HG02870 (cell line): Measurements from ENCODE around the gene ASTN2.

Experiments used
- ATAC-seq: cut with Tn5 transposase; IDR thresholded peaks from one replicate; pipeline ENCODE4 v1.9.1; 2021; ENCODE audit warnings: mild to moderate bottlenecking, moderate library complexity; ENCODE audit not compliant: unreplicated experiment

The ASTN2 gene

DNA sequence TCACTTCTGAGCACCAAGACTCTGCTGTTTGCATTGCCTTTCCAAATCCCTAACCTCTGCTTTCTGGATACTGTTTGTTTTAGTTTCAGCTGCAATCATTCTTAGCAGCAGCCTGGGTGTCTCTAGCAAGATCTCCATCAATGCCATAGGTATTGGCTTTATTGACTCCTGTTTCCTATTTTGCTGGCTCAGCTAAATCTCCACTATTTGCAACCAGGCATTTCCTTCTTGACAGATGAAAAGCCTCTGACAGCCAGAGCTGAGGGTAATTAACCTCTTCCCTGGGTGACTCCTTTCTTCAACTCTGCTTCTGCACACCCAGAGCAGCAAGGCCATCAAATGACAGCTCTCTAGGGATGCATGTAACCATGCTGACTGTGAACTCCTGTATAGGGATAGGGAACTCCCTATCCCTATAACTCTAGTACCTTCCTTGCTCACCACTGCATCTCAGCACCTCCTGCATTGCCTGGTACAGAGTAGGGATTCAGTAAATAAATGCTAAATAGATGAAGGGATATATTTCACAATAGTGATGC lies 434.2 kb downstream of the ASTN2 start:
- no peak for ATAC-seq

DNA sequence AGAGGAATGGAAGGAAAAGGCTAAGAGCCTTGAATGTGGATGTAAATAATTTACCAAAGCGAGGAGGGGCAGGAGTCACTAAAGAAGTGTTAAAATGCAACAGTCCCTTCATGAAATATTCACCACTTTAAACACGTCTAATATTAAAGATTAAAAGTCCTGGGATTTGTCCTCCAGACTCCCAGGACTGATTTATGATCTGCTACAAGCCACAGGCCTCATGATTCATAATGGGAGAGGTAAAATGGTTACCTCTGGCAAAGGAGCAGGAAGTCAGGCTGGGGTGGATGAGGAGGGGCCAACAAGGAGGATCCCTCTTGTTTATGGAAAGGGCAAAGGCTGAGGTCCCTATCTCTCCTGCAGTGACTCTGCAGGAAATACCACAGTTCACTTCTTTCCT lies 435.4 kb downstream of the ASTN2 start:
- no peak for ATAC-seq

DNA sequence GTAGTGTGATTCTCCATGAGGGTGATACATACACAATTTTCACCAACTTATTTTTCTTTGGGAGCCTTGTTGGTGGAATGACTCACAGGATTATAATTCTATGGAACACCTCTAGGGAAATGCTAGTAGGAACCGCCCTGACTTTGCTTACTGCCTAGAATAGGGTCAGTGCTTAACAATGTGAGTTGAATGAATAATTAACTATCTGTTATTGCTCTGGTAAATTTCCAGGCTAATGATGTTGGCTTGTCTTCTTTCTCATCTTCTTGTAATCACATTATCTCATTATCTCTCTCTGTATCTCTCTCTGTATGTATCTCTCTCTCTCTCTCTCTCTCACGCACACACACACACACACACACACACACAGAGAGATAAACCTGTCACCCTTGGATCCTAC lies 436.7 kb downstream of the ASTN2 start:
- ATAC-seq: no peak

DNA sequence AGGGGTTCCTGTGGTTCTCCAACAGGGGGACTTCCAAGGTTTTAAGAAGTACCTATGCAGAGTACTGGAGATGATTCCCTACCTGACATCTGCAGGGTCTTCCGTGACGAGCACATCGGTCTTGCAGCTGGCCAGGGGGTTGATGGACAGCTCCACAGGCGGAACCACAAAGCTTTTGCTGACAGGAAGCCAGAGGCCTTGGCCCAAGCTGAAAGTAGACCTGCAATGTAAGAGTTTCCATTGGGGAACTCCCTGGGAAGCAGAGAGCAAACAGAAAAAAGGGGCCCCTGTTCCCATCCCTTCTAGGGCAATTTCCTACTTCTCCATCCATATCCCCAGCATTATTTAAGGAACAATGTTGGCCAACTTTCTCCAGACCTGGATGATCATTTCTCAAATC lies 439.7 kb downstream of the ASTN2 start:
- no peak for ATAC-seq

DNA sequence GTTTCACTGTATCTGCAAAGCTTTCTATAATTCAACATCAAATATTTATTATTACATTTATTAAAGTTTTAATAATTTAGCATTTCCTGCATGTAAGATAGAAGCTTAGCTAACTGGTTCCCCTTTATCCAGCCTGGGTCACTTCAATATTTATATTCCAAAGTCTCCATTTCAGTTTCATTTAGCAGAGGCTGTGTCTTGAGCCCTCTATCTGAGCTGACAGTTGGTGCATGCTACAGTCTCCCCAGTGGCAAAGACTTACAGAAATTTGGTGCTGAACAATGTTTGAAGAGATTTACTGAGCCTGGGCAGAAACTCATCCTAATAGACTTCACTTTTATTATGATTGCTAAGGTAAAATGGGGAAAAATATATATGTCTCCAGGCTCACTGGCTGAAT lies 448.7 kb downstream of the ASTN2 start:
- no peak for ATAC-seq

DNA sequence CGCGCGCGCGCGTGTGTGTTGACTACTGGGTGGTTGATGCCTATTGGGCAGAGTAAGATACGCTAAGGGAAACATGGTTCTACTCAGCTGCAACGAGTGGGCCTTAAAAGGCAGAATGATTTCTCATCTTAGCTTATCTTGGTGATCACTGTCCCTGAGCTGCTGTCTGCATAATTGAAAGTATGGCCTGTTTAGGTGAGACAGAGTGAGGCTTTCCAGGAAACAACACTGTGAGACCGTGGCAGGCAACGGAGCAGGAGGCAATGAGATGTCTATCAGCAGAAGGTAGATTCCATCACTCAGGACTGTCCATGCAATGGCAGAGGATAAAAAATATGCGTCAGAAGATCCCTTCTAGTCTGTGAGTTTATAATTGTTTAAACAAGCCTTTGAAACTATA lies 450.6 kb downstream of the ASTN2 start:
- ATAC-seq: no peak

DNA sequence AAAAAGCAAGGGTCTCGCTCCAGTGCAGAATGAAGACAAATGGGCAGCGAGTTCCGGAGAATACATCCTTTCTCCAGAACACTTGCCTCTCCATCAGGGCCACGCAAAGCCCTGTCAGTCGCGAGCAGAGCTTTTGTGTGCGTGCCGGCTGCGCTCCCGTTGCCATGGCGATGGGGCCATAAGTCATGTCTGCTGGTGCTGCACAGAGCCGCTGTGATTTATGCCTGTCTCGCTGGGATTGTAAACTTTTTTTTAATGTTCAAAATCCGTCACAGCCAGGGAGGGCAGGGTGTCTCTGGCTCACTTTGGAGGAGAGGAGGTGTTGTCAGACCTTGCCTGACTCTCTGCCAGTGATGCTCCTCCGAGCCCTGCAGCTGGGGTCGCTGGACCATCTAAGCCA lies 455.0 kb downstream of the ASTN2 start:
- ATAC-seq: peak; percentile 72

DNA sequence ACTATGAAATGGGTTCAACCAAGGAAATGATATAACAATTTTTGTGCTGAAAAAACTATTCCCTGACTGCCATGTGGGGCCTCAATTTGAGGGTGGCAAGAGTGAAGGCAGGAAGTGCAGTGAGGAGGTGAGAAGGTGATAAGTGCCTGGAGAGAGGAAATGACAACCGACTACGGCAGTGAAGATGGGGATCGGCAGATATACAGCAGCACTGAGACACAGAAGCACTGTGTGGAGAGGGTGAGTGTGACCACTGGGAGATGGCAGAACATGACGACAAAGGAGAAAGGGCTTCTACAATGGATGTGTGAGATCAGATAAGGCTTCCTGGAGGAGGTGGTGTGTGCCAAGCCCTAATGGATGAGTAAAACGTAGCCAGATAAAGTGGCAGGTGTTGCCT lies 456.0 kb downstream of the ASTN2 start:
- ATAC-seq: no peak

DNA sequence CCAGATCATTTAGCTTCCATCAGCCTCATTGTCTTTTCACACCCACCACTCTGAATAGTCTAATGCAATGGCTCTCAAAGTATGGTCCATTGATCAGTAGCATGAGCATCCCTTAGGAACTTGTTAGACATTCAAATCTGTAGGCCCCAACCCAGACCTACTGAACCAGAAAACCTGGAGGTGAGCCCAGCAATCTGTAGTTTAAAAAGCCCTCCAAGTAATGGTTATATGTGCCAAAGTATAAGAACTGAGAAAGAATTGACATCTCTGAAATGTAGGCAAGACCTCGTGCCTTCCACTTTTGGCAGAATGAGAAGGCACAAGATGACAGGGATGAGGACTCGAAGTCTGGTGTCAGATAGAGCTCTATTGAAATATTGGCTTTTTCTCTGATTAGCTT lies 460.1 kb downstream of the ASTN2 start:
- ATAC-seq: no peak

DNA sequence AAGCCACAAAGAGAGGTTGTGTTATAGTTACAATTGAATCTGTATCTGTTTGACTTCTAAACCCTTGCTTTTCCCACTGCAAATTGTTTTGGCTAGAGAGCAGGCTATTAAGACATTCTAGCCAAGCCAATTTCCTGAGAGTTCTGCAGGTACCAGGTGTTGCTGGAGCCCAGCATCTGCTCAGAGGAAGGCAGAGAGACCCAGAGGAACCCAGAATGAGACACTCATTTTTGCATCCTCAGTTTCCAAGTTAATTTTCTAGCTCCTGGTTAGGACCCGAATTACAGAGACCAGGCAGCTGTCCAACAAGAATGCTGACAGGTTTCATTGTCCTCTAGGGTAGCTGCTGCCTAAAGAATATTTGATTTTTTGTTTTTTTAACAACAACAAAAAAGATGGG lies 461.6 kb downstream of the ASTN2 start:
- no peak for ATAC-seq

DNA sequence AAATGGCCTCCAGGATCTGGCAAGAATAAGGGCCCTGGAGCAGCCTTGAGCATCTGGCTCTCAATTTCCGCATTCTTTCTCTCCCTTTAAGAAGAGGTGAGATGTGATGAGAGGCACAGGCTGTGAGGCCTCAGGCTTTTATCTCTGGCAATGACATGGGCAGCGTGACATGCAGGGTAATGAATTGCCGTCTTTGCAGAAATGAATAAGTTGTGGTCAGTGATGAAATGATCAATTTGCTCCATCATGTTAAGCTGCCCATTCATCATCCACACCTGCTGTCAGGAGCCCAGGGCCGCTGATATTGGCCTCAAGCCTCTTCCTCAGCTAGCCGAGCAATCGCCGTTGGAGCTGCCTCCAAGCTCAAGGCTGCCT lies 462.4 kb downstream of the ASTN2 start:
- no peak for ATAC-seq

DNA sequence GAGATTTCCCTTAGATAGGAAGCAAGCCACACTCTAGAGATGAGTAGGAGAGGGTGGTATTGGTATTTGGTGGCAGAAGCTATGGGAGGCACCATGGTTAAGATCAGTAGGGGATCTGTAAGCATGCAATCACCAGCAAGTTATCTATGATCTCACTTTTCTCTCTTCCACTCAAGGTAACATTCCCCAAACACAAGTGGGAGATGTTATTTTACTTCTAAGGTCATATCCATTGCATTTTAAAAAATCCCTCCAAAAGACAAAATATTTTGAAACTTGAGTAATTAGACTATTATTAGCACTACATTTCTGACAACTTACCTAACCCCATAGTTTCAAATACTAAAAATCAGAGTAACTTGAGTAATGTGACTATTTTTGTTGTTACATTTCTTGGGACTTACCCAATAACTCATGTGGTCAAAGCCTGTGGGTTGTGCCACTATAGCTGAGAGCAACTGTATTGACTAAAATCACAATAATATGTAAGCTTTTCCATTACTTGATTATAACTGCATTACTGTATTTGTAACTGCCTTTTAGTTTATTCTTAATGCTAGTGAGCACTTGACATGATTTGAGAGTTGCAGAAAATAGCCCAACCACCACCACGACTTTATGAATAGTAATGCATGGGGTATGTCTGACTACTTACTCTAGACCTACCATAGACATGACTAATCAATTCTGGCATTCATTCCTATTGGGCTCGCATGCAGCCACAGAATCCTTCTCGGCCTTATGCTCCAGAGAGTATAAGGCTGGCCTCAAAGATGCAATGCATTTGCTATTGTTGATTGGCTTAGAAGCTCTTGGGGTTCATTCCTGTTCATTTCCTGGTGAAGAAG lies 463.0 kb downstream of the ASTN2 start:
- ATAC-seq: peak; percentile 71

DNA sequence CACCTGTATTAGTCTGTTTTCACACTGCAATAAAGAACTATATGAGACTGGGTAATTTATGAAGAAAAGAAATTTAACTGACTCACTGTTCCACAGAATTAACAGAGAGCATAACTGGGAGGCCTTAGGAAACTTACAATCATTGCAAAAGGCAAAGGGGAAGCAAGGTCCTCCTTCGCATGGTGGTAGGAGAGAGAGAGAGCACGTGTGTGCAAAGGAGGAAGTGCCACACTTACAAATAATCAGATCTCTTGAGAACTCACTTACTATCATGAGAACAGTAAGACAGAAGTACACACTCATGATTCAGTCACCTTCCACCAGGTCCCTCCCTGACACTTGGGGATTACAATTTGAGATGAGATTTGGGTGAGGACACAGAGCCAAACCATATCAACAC lies 469.0 kb downstream of the ASTN2 start:
- ATAC-seq: peak; percentile 21

DNA sequence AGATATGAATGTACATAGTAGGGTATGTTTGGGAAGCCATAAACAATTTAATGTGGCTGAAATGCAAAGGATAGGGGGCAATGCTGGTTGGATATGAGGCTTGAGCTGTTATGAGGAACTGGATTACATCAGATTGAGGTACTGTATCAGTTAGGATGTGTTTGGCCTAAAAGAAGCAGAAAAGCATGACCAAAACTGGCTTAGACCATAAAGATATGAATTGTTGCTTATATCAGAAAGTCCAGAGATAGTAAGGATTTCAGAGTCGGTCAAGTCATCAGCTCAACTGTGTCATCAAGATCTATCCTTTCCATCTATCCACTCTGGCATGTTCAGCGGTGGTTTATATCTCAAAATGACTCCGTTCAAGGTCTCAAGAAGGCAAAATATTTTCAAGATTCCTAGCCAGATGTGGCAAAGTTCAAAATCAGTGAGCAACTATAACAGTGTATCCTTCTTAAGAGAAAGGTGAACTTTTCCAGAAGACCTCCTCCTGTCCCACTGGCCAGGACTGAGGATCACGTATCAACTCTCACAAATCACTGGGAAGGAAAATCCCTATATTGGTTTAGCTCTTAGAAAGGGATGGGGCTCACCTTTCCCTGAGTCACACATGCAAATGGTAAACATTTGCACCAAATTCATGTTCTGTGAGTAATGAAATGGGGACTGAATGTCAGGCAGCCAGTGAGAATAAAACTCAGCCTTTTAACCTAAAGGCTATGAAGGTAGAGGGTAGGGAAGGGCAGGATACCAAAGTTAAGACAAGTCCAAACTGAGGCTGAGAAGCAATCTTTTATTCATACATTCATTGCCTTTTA lies 469.9 kb downstream of the ASTN2 start:
- ATAC-seq: no peak

DNA sequence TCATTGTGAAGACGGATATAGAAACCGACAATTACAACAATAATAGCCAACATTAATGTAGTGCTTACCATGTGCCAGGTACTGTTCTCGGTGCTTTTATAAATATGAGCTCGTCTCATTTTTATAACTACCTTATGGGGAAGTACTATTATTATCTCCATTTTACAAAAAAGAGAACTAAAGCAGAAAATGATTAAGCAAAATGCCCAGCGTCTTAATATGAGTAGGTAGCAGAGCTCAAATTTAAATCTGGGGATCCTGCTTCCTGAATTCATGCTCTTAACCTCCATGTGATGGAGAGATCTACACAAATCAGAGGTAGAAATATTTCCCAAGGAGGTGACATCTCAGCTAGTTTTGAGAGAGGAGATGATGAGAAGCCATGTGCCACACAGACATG lies 470.9 kb downstream of the ASTN2 start:
- no peak for ATAC-seq

DNA sequence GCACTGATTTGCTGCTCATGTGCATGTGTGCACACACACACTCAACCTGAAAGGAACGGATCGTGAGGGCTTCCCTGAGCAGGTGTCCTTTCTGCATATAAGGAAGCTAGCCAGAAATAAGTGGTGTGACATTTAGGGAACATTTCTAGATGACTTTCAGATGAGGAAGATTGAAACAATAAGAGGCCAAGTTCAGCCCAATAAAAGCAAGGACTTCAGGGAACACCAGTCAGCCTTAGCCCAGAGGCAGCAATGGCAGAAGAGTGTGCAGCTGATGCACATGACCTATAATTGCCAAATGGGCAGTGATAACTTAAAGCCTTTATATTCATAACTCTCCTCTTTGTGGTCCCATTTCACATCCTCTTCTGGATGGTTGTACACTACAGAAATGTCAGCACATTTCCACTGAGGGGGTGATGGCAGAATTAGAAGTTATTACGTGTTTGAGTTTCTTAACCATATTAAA lies 472.2 kb downstream of the ASTN2 start:
- ATAC-seq: peak; percentile 71

DNA sequence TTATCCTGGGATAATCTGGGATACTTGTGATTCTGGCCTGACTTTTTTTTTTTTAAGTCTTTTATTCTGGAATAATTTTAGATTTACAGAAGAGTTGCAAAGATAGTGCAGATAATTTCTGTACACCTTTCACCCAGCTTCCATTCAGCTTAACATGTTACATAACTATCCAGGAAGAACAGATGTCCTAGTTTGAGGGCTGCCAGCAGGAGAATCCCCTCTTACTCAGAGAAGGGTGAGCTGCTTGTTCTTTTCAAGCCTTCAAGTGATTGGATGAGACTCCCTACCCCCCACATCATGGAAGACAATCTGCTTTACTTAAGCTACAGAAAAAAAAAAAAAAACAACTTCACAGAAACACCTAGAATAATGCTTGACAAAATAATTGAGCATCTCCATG lies 473.6 kb downstream of the ASTN2 start:
- ATAC-seq: no peak

DNA sequence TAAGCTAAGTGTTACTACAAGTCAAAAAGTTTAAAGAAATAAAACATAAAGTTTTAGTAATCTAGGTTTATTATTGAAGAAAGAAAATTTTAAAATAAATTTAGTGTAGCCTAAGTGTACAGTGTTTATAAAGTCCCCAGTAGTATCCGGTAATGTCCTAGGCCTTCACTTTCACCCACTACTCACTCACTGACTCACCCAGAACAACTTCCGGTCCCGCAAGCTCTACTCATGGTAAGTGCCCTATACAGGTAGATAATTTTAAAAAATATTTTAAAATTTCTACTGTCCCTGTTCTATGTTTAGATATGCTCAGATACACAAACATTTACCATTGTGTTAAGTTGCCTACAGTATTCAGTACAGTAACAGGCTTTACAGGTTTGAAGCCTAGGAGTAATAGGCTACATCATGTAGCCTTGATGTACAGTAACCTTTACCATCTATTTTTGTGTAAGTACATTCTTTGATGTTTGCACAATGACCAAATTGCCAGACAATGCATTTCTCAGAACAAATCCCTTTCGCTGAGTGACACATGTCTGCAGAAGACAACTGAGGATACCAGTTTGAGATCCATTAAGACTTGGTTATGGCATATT lies 474.1 kb downstream of the ASTN2 start:
- ATAC-seq: no peak

DNA sequence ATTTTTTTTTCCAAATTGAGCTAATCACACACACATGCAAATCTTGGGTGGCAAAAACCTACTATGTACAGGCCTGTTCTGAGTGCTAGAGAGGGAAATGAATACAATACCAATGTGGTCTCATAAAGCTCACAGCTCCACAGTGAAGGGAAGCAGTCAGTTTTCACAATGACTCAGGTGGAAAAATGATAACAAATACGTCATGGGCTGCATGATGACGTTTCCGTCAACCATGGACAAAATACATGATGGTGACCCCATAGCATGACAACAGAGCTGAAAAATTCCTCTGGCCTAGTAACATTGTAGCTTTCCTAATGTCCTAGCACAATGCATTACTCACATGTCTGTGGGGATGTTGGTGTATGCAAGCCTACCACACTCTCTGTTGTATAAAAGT lies 475.2 kb downstream of the ASTN2 start:
- ATAC-seq: peak; percentile 37

DNA sequence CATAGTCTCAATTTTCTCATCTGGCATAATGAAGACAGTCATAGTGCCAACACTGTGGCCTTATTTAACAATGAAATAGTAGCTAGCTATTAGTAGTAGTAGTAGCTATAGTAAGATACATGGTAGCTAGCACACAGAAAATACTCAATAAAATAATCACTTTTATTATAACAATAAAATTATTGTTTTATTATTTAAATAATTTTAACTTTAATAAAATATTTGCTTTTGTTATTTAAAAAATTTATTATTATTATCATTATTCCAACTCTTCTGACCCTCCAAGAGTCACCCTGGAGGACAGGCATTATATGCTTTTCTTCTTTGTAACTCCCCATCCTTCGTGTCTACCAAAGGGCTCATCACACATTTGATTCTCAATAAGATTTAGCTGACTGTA lies 475.7 kb downstream of the ASTN2 start:
- no peak for ATAC-seq

DNA sequence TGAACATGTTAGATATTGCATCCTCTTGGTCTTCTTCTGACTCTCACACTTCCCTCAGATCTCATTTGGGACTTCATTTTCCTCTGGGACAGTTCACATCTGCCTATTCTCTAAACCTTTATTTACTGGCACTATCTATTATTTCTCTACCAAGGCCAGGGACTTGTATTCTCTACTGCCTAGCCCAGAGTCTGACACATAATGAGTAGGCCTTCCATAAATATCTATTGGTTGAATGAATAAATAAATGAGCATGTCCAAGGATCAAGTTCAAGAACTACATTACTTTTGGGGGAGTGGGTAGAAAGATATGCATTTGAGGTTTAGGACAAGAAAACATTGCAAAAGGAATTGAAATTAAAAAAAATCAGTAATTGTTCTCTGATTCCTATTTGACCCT lies 477.5 kb downstream of the ASTN2 start:
- ATAC-seq: no peak
